GM21723 (cell line): Measurements from ENCODE around the gene P3H3.
"Not testable (repeated sequence)": the region's sequence is repeated elsewhere in the genome, so short reads cannot be mapped to it uniquely, and the experiment has no call there.

Experiments
- ATAC-seq: cut with Tn5 transposase; IDR thresholded peaks from one replicate; pipeline ENCODE4 v1.9.1; 2021; ENCODE audit warnings: mild to moderate bottlenecking, moderate library complexity; ENCODE audit not compliant: unreplicated experiment

P3H3 gene

DNA sequence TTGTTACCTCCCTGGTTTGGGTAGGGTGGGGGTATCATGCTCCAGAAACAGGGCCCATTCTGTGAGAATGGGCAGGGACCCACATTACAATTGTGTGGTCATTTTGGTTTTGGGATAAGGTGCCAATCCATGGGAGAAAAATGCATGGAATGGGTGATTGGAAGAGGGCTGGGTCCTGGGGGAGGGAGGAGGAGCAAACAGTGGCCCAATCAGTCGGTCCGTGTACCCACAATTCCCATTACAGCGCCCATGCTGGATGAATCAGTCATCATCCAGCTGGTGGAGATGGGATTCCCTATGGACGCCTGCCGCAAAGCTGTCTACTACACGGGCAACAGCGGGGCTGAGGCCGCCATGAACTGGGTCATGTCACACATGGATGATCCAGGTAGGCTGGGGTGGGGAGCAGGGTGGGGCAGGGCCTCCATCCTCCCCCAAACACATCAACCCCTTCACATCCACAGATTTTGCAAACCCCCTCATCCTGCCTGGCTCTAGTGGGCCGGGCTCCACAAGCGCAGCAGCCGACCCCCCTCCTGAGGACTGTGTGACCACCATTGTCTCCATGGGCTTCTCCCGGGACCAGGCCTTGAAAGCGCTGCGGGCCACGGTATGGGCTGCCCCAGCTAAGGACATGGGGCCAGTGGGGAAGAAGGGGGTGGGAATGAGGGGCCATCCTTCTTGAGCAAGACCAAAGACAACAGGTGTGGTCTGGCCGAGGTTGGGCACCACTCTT lies 35.5 kb downstream of the P3H3 start:
- no peak for ATAC-seq

DNA sequence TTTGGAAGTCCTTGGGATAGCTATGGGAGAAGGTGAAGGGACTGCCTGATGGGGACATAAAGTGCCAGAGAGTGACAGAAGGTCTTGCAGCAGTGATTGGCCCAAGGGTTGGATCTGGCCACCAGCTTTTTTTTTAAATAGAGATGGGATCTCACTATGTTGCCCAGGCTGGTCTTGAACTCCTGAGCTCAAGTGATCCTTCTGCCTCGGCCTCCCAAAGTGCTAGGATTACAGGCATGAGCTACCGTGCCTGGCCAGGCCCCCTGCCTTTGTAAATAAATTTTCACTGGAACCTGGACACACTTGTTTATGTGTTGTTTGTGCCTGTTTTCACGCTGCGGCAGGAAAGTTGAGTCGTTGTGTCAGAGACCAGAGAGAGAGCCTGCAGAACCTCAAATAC lies 37.1 kb downstream of the P3H3 start:
- not testable (repeated sequence) for ATAC-seq

DNA sequence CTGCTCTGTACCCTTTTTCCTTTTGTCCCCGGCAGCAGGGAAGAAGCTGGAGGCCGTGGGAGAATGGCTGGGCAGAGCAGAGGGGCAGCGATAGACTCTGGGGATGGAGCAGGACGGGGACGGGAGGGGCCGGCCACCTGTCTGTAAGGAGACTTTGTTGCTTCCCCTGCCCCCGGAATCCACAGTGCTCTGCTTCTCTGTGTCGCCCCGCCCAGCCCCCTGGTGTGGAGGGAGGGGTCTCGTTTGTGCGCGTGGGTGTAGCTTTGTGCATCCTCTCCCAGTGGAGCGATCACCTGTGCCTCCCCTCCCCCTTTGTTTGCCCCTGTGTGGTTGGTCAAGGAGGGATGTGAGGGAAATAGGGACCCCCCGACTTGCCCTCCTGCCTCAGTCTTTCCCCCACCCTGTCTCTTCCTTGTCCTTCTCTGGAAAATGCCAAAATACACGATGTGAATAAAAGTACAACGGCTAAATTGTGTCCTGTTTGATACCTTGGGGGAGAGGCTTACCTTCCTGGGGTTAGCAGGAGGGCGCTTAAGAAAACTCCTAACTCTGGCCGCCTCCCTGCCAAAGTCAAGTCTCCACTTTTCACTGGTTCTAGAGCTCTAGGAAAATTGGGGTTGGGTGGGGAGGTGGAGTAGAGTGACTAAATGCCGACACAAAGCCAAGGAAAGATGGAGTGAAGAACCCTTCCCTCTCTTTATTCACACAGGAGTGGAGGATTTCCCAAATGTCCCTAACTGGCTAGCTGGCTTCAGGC lies 38.1 kb downstream of the P3H3 start:
- no peak for ATAC-seq

DNA sequence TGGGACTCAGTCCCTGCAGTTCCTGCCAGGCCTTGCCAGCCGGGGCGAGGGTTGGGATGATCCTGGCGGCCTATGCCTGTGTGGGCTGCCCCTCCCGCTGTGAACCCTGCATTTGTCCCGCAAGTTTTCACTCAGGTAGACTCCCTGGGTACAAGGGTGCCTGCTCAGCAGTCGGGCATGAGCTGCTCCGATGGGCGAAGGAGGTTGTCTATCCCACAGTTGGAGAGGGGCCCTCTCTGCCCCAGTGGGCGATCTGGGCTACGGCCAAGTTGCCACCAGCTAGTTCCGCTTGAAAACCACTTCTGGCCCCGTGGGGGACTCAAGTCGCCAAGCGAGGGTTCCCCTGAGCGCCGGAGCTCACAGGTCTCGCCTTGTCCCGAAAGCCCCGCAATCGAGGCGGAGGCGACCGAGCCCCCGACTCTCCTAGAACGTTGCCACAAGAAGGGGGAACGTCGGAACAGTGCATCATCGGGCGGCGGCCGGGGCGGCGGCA lies 38.8 kb downstream of the P3H3 start:
- ATAC-seq, result peak; percentile 14

DNA sequence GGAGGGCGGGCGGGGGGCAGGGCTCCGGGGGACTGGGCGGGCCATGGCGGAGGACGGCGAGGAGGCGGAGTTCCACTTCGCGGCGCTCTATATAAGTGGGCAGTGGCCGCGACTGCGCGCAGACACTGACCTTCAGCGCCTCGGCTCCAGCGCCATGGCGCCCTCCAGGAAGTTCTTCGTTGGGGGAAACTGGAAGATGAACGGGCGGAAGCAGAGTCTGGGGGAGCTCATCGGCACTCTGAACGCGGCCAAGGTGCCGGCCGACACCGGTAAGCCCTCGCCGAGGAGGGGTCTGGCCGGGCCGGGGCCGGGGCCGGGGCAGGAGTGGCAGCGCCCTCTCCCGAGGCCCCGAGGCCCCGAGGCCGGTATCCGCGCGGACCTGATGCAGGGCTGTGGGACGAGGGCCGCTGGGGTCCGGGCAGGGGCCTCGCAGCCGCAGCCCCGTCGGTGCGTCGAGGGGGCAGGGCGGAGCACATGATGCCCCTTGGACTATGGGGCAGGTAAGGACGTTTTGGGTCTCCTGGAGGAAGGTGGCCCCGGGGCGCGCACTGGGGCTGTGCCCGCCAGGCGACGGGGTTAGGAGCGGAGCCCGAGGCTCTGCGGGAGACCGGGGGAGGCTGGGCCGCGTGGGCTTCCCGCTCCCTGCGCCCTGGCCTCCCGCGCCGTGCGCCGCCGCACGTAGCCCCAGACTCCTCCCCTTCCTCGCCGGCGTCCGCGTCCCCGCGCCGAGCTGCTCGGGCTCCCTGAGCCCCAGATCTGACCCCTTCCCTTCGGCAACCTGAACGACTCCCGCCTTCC lies 39.4 kb downstream of the P3H3 start, which contains the start of gene TPI1:
Gene TPI1, plus strand, starts transcription at position 119 of the 798 bp plus-strand sequence. Its CDS starts 36 bp downstream, at position 155.
- peak; percentile 52 for ATAC-seq

DNA sequence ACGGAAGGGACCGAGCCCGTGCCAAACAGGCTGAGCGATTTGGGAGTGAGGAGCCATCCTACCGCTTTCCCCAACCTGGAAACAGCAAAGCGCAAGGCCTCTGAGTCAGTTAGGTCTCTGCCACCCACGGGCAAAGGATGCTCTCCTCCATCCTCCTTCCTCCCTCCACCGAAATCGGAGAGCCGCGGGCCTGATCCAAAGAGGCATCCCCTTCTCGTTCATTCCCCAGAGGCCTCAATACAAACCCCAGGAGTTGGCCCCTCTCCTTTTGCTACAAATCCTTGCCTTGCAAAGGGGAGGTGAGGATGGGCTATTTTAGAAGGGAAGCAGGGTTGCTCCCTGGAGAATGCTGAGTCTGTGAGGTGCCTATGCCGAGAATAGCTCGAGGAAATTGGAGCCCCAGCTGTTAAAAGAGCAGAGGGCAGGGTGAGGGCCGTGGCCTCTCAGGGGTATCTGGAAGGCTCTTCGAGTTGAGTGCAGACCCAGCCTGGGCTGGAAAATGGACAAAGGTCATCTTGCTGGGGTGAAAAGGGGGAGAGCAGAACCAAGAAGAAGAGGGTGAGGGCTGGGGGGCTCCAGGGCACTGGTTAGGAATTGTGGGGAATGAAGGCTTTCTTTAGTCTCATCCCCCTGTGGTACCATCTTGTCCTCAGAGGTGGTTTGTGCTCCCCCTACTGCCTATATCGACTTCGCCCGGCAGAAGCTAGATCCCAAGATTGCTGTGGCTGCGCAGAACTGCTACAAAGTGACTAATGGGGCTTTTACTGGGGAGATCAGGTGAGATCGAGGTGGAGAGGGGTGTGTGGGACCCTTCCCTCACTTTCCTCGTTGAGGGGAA lies 40.2 kb downstream of the P3H3 start:
- ATAC-seq, result no peak

DNA sequence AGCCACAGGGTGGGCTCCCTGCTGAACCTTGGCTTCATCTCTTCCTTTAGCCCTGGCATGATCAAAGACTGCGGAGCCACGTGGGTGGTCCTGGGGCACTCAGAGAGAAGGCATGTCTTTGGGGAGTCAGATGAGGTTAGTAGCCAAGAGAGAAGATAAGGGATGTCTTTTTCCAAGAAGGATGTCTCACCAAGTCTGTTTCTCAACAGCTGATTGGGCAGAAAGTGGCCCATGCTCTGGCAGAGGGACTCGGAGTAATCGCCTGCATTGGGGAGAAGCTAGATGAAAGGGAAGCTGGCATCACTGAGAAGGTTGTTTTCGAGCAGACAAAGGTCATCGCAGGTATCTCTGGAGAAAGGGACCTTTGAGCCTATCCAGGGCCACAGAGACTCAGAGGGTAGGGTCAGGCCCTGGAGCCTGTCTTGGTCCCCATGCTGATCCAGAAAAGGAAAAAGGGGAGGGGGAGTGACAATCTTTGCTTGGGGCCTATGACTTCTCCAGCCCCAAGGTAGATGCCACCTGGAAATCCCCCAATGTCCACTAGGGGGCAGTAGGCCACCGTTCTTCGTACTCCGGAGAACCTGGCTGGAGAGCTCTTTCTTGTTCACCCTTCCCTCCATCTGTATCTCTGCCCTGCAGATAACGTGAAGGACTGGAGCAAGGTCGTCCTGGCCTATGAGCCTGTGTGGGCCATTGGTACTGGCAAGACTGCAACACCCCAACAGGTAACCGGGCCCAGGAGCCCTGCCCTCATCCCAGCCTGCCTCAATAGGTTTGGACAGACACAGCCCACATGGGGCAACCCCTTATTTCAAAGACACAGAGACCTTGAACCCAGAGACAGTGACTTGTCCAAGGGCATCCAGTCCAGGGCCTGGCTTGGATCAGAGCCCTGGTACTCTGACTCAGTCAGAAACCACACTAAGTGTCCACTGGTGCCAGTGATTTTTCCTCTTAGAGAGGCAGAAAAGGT lies 41.1 kb downstream of the P3H3 start:
- no peak for ATAC-seq

DNA sequence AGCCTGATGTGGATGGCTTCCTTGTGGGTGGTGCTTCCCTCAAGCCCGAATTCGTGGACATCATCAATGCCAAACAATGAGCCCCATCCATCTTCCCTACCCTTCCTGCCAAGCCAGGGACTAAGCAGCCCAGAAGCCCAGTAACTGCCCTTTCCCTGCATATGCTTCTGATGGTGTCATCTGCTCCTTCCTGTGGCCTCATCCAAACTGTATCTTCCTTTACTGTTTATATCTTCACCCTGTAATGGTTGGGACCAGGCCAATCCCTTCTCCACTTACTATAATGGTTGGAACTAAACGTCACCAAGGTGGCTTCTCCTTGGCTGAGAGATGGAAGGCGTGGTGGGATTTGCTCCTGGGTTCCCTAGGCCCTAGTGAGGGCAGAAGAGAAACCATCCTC lies 42.1 kb downstream of the P3H3 start:
- not testable (repeated sequence) for ATAC-seq

DNA sequence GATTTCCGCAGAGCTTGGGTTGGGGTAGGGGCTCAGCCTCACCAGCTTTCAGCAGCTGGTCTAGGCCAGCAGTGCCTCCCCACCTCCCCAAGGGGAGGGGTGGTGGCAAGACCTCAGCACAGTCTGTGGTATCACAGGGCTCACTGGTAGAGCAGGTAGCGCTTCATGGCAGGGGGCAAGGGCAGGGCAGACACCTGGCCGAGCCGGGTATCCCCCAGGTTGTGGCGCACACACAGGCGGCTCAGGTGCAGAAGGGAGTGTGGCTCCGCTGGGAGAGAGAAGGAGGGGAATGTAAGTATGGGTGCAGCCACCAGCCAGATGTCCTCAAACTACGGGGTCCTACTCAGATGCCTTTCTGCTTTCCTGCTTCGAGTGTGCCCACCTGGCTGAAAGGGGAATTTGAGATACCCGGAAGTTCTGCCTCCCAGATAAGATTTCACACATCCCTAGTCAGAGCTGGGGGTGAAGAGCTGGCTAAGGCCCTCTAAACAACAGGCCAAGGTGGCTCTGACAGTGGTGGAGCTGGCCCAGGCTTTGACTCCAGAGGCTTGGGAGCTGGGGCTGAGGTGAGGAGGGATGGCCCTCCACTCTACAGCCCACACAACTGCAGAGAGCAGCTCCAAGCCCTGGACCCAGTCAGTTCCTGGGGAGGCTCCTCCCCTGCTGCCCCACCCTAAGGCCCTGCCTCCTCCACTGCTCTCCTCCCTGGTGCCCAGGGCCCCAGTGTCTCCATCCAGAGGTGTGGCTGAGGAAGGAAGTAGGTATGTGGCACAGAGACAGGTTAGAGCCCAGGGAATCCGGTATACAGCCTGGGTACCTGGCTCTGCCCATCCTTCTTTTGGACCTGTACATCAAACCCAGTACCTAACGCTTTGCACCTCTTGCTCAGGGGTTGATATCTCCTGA lies 43.1 kb downstream of the P3H3 start:
- no peak for ATAC-seq

DNA sequence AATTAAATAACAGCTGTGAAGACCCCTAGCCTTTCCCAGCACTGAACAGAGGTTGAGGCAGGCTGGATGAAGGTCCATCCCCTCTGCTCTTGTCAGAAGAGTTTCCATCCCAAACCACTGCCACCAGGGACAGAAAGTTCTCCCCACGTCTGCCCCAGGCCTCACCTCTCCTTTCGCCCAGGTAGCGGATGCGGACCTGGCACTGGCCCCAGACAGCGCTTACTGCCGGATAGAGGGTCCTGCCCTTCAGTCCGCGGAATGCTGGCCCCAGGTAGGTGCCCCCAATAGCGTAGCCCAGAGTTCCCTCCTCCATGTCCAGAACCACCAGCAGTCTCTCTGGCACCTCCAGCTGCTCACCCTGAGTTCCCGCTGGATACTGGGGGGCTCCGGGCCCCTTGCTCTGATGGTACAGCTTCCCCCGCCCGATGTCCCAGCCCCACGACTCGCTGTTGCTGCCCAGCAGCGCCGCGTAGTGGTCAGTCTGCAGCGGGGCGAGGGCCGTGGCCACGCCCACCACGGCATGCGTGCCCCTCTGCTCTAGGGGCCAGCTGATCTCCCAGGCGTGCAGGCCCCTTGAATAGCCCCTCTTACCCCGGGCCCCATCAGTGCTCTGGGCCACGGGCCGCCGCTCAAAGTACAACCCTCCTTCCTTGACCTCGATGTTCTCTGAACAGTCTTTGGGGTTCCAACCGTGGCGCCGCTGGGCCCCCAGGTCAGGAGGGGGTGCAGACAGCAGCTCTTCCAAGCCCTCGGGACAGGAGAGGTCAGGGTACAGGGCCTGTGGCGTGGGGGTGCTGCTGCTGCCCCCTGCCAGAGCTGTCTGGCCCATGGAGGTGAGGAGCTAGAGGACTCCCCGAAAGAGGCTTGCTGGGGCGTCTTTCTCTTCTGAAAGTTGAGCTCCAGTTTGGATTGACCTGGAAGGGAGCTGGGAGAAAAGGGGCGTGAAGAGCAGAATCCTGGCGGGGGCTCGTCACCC lies 44.2 kb downstream of the P3H3 start:
- ATAC-seq, result peak; percentile 42

DNA sequence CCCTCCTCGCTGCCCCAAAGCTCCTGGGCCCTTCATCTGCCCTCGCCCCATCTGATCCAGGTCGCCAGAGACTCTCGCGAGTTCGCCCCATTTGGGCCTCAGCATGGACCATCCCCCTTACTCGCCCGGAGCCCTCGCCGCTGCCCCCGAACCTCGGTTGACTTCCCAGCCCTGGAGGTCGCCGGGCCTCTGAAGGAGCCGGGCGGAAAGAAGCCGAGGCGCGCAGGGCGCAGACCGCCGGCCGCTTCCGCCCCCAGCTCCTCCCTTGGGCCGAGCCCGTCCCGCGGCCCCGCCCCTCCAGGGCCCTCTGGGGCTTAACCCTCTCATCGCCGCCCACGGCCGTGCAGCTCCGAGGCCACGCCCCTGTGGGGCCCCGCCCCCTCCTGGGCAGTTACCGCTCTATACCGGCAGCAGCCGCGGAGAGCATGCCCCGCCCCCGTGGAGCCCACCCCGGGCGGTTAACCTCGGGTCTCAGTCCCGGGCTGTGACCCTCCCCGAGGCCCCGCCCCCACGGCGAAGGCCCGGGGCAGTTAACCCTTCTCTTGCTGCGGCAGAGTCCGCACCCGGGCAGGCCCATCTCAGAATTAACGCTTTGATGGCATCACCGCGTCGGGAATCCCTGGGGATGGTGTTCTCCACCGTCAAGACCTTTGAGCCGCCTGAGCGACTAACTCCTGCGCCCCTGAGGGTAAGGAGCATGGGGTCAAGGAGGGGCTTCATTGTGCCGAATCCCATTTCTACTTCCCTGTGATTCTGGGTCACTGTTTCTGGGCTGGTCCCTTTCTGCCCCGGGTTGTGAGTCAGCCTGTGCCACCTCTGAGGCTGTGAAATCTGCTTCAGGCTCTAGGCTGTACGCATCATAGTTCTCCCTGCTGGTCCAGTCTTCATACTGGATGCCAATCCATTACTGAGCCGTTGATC lies 45.1 kb downstream of the P3H3 start, which contains the start of gene SPSB2:
Gene SPSB2, minus strand, starts transcription at position 210 of the 921 bp plus-strand sequence. CDS start 402 bp downstream, outside the sequence.
- peak; percentile 63 for ATAC-seq

DNA sequence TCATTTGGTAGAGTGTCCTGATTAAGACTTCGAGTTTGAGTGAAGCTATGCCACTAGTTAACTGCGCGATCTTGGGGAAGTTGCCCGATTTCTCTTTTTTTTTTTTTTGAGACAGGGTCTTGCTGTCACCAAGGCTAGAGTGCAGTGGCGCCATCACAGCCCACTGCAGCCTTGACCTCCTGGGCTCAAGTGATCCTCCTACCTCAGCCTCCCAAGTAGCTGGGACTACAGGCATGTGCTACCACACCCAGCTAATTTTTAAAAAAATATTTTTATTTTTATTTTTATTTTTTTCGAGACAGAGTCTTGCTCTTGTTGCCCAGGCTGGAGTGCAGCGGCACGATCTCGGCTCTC lies 45.8 kb downstream of the P3H3 start:
- ATAC-seq, result not testable (repeated sequence)

DNA sequence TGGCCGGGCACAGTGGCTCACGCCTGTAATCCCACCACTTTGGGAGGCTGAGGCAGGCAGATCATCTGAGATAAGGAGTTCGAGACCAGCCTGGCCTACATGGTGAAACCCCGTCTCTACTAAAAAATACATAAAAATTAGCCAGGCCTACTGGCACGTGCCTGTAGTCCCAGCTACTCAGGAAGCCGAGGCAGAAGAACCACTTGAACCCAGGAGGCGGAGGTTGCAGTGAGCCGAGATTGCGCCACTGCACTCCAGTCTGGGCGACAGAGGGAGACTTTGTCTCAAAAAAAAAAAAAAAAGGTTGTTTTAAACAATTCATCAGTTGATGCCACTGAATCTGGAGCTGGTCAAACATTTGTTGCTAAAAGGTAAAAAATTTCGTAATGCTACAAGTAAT lies 51.6 kb downstream of the P3H3 start:
- ATAC-seq, result not testable (repeated sequence)

DNA sequence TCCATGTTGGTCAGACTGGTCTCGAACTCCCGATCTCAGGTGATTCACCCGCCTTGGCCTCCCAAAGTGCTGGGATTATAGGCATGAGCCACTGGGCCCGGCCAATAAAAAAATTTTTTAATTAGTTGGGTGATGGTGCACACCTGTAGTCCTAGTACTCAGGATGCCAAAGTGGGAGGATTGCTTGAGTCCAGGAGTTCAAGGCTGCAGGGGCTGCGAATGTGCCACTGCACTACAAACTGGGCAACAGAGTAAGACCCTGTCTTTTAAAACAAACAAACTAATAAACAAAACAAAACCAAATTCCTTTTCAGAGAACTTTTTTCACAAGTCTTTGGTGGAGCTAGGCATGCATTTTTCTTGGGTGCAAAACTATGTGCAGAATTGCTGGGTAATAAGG lies 55.0 kb downstream of the P3H3 start:
- ATAC-seq, result no peak

DNA sequence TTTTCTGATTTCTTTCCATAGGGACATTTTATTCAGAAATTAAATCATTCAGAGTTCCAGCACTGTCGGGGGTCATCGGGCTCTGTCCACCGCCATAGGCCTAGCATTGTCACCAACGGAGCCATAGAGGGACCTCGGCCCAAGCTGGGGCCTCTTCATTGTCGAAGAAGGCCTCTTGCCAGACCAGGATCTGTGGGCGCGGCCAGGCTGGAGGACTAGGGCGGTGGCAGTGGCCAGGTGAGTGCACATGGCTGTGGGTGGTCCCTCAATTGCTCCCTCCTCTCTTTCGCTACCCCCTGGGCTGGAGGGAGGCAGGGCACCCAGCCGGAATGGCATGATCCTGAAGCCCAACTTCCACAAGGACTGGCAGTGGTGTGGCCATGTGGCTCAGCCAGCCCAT lies 55.5 kb downstream of the P3H3 start:
- ATAC-seq, result no peak

DNA sequence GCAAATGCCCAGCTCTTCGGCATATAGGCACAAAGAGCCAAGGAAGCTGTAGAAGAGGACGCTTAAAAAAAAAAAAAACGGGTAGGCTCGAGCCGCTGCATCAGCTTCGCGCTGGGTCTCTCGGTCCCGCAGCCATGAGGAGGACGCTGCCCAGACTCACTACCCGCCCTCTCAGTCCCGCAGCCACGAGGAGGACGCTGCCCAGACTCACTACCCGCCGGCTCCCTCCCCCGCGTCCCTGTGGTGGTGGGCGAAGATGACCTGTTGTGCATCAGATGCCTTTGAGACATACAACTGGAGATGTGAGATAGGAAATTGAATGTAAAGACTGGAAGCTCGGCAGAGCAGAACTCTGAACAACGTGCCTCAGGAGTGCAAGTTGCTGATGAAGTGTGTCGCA lies 56.3 kb downstream of the P3H3 start:
- ATAC-seq, result no peak
